ENCODE data around the gene SAMD7. TPM values are rescaled to one million over a fixed set of nuclear protein-coding genes. Genes with fewer than 3 reads are reported as not detected.

The SAMD7 gene
- total RNA-seq, 1 experiment from 2014 or later = not detected

- H3K4me3 Mint-ChIP-seq = no peak overlapping the region
- peaks cover 5% of the 10 kb centered on the region; the same call in 1 of the 2 replicates for H3K36me3 Mint-ChIP-seq
- H3K27me3 Mint-ChIP-seq (ENCODE audit: low read depth) = no peaks in the 10 kb centered on the region
- ChIA-PET CTCF (interaction anchor here (1.2 kb wide), 1 partner anchor 82 kb away, joined by 3 read pairs; no protein-coding TSS in a partner anchor), POLR2A (no interaction called here)
- H3K27ac Mint-ChIP-seq = no peak overlapping the region
- DNase-seq (ENCODE audit: low spot score) (no peak), ATAC-seq (no peak)
- TF ChIP-seq ZNF423 (CRISPR knock-in tag; IDR thresholded peaks at IDR 0.05) (no peak), USF1 (CRISPR knock-in tag; IDR thresholded peaks at IDR 0.05) (no peak), ZNF425 (CRISPR knock-in tag; conservative IDR thresholded peaks at IDR 0.05) (no peak), NR2C2 (CRISPR knock-in tag; IDR thresholded peaks at IDR 0.05) (no peak), ARID4B (CRISPR knock-in tag; IDR thresholded peaks at IDR 0.05; ENCODE audit: borderline replicate concordance) (no peak), E2F1 (CRISPR knock-in tag; IDR thresholded peaks at IDR 0.05) (no peak), FOXP4 (CRISPR knock-in tag; IDR thresholded peaks at IDR 0.05) (no peak), TEAD4 (CRISPR knock-in tag; IDR thresholded peaks at IDR 0.05) (no peak), MLX (CRISPR knock-in tag; IDR thresholded peaks at IDR 0.05) (no peak), PREB (CRISPR knock-in tag; IDR thresholded peaks at IDR 0.05; ENCODE audit: borderline replicate concordance) (no peak), NR3C1 (CRISPR knock-in tag; conservative IDR thresholded peaks at IDR 0.05; ENCODE audit: low read depth) (no peak), ZNF219 (CRISPR knock-in tag; IDR thresholded peaks at IDR 0.05; ENCODE audit: borderline replicate concordance) (no peak), HMGXB4 (CRISPR knock-in tag; IDR thresholded peaks at IDR 0.05) (no peak), KAT7 (CRISPR knock-in tag; IDR thresholded peaks at IDR 0.05; ENCODE audit: borderline replicate concordance) (no peak), SMAD4 (CRISPR knock-in tag; IDR thresholded peaks at IDR 0.05) (no peak), PRRX2 (CRISPR knock-in tag; IDR thresholded peaks at IDR 0.05) (no peak)
- peaks cover 17% of the 10 kb centered on the region for H3K9me3 Mint-ChIP-seq
- H3K4me1 Mint-ChIP-seq = peaks cover 7% of the 10 kb centered on the region
Measured at GRCh38 chr3:169939320-169939719, 27.9 kb downstream of the SAMD7 start.

Data from WTC11 (cell line).